NCI-H2029 treated with DMSO at 0.1 percent for 48 hours (cell line): Measurements from ENCODE around the gene DNASE2B.
"Not testable (repeated sequence)": the region's sequence is repeated elsewhere in the genome, so short reads cannot be mapped to it uniquely, and the experiment has no call there.

Experiments used
- DNase-seq: peaks from one replicate; lab custom pipeline; 2025; lab: John Stamatoyannopoulos, UW

Gene DNASE2B

DNA sequence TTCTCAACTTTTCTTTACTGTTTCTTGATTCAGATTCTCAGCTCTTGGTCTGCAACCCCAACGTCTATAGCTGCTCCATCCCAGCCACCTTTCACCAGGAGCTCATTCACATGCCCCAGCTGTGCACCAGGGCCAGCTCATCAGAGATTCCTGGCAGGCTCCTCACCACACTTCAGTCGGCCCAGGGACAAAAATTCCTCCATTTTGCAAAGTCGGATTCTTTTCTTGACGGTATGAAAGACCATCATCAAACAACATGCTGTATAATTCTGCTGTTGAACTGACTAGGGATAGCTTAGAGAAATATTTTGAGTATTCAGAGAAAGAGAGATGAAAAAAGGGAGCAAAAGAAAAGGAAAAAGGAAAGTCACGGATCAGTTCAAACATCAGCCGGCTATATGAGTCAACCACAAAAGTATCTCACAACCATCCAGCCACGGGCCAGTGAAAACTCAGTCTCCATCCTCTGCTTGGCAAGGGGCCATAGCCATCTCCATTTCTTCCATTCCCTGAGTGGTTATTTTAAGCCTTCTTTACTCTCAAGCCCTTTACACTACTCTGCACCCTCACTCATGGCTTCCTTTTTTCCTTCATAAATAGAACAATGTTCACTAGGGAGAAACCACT lies 14.1 kb downstream of the DNASE2B start:
- no peak for DNase-seq

DNA sequence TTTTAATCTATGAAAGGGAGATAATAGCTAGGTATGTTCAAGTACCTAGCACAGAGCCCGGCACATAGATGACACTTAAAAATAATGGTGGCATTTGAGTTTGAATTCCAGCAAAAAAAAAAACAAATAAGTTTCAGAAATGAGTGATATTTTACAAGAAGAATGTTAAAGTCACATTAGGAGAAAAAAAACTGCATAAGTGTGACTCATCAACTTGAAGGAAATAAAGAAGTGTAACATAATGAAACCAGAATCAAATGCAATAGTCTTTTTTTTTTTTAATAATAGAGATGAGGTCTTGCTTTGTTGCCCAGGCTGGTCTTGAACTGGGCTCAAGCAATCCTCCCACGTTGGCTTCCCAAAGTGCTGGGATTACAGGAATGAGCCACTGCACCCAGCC lies 17.1 kb downstream of the DNASE2B start:
- no peak for DNase-seq

DNA sequence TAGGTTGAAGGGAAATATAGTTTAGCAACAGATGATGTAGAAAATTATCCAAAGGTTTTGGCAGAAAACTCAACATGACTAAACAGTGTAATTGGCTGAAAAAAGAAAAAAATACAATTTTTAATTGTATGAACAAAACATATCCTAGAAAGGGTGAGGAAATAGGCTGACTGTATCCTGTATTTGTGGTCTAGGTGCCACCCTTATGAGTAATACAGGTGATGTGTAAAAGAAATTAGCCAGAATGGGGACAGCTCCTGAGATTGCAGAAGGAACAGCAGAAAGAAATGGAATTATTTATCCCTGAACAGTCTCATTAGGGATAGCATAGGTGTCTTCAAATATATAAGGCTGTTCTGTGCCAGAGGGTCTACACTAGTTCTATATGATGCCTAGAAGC lies 24.6 kb downstream of the DNASE2B start:
- no peak for DNase-seq

DNA sequence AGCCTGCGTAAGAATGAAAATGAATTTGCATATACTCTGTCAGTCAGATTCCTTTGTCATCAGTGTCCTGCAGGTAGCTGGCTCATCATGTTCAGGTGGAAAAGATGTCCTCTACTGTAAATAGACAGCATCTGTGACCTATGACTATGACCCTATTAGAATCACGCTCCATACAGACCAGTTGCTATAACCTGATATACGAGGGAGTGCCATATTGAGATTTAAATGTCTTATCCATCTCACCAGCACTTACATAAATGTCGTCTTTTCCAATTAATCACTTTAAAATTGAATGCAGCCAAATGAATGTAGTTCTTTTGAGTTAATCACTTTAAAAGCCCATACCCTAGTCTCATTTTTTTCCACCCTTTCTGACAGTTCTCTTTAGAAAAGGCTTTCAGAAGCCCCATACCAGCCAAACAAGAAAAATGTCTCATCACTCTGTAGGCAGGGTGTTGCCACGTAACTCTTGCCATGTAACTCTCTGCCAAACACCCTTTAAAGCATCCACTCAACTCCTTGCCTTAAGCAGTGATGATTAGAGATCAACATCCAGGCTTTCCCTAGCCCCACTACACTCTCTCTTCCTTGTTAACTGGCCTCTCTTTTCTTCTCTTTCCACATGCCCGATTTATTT lies 26.3 kb downstream of the DNASE2B start:
- DNase-seq: no peak

DNA sequence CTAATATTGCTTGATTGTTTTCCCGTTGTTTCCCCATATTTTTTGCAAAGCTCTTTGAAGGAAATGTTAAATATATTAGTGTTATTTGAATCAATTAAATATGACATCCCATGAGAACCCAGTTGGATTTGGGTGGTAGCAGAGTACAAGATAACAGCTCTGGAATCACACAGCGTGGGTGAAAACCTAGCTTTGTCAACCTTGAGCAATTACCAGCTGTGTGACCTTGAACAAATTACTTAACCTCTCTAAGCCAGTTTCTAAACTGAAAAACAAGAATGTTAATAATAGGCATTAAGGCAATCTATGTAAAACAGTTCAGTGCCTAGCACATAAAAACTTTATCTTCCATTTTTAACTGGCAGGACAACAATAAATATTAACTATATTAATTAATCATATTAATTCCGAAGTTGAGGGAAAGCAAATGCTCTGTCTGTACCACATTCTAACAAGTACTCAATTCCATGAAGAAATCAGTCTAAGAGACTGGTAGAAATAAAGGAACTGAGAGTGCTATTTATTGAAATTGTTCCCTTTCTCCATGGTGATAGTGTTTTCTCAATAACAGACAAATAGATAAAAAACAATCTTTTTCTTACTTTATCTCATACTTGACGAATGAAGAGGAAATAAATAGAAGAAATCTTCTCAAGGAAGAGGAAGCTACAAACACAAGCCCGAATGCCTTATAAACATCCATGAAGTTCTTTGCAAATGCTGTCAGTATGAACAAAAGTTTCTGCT lies 27.0 kb downstream of the DNASE2B start:
- no peak for DNase-seq

DNA sequence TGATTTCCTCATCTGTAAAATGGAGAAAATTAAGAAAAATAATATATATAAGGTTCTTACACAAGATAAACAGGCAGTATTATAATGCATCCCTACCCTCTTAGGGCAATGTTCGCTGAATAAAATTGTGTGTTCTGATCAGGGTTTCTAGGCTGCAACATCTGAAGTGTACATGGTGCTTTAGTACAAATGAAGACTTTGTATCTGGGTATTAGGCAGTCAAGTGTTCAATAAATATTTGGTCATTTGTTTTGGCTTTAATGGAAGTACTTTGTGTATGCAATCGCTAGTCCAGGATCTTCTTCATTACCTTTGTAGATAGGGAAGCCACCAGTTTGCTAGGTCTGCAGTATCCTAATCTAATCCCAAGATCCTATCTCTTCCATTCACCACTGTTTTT lies 28.1 kb downstream of the DNASE2B start:
- DNase-seq: peak; percentile 55

DNA sequence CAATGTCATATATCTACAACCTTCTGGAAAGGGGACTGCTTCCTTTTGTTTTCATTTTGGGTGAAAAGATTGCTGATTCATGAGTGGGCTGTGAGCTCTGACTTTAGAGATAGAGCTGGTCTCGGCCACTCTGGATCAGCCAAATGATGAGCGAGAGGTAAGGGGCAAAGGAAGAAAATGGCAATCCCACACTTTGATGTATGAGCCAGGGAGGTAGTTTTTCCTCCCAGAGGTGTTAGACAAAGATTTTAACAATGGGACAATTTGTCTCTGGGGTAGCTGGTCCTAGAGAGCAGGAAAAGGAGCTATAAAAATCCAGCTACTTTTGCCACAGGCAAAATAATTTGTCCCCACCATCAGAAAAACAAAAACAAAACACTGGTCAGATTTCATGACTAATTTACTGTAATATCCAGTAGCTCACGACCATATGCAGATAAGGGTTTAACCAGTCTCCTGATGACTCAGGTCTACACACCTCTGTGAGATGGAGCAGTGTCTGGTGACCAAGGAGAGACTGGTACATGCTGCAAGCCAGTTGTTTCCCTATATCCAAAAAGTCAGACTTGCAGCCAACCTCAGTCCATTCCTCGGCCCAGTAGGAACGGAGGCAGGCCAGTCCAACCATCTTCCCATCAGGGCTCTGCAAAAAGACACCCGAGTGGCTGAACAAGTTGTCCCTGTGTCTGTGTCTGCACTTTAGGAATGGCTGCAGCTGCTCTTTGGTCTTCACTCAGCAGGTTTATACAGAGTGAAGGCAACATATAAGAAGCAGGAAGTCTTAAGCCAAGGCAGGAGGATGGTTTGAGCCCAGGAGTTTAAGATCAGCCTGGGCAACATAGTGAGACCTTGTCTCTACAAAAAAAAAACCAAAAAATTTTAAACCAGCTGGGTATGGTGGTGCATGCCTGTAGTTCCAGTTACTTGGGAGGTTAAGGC lies 29.2 kb downstream of the DNASE2B start:
- no peak for DNase-seq

DNA sequence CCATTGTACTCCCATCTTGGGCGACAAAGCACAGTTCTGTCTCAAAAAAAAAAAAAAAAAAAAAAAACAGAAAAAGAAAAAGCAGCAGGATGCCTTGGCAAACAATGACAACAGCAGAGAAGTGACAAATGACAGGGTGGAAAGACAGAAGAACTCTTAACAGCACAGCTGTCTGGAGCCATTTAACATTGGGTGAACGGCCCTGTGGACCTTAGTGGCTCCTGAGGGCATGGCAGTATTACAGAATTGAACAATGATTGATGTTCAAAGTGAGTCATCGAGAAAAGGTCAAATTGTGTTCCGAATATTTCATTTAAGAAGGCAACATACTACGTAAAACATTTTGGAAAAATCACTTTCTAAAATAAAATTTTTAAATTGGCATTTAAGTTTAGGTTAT lies 30.0 kb downstream of the DNASE2B start:
- DNase-seq: no peak

DNA sequence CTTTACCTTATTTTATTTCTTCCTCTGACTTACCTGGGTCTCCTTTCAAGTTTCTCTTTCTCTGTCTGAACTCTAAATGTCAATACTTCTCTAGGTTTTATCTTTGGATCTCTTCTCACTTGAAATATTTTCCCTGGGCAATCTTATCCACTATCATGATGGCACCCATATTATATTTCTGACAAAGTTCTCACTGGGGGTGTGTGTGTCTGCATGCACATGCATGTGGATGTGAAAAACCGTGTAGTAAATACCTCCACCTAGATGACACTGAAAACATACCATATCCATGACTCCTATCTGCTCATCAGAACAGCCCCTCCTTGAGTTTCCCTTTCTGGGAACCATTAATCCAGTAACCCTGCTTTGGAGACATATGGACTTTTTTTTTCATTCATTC lies 30.9 kb downstream of the DNASE2B start:
- DNase-seq: no peak

DNA sequence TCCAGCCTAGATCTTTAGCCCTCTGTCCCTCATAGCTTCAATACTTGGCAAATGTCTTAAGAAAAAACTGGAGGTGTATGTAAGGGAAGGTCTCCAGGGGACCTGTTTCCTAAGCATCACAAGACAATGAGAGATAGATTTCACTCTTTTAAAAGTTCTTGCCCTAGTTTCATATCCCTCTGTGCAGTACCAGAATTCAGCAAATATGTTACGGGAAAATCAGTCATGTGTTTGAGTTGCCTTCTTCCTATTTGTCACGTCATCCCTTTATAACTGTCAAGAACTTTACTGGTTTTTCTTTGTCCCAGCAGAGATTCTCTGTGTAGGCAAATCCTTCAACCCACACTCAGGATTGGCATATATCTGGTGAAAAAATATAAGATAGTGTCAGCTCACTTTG lies 32.3 kb downstream of the DNASE2B start:
- no peak for DNase-seq

DNA sequence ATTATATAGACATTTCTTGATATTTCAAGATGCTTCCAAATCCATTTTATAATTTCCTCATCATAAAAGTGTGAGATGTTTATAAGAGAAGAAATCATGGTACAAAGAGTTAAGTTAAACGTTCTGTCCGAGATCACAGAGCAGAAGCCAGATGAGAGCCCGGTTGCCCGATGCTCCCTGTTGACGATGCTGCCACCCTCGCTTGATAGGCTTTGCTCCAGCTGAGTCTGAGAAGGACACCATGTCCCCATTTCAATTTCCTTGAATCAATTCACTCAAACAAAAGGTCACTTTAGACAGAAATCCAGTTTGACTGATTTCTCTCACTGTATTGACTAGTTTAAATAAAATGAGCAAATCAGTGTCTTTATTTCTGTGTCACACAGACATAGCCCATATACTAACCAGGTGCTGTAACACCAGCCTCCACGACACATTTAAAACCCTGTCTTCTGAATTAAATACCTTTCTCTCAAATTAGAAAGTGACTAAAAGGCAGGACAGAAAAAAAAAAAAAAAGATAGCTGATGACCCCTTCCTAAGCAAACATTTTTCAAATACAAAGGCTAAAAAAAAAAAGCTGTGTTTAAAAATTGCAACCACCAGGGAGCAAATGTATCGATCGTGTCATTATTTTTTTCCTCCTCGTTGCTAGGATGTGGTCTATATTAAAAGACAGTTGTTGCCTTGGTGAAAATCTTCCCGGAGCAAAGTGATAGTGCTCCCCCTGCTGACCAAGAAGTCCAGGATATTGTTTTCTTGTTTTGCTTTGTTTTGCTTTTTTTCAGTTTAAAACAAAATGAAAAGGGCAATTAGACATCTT lies 35.2 kb downstream of the DNASE2B start:
- peak; percentile 91 for DNase-seq

DNA sequence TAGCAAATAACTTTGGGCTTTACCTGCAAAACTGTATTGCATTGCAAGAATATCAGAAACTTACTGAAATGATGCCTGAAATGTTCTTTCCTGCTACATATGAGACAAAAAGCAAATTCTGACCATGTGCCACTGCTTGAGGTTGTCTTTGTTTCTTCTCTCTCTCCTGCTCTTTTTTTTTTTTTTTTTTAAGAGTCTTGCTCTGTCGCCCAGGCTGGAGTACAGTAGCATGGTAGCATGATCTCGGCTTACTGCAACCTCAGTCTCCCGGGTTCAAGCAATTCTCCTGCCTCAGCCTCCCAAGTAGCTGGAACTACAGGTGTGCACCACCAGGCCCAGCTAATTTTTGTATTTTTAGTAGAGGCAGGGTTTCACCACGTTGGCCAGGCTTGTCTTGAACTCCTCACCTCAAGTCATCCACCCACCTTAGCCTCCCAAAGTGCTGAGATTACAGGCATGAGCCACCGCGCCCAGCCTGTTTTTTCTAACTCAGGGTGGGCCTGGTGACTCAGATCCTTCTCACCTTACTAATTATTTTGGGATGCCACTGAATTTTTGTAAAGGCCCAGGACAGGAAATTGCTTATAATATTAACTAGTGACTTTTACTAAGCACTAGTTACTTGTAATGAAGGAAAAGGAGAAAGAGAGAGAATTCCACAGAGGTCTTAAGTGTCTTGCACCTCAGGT lies 35.9 kb downstream of the DNASE2B start:
- DNase-seq: no peak

DNA sequence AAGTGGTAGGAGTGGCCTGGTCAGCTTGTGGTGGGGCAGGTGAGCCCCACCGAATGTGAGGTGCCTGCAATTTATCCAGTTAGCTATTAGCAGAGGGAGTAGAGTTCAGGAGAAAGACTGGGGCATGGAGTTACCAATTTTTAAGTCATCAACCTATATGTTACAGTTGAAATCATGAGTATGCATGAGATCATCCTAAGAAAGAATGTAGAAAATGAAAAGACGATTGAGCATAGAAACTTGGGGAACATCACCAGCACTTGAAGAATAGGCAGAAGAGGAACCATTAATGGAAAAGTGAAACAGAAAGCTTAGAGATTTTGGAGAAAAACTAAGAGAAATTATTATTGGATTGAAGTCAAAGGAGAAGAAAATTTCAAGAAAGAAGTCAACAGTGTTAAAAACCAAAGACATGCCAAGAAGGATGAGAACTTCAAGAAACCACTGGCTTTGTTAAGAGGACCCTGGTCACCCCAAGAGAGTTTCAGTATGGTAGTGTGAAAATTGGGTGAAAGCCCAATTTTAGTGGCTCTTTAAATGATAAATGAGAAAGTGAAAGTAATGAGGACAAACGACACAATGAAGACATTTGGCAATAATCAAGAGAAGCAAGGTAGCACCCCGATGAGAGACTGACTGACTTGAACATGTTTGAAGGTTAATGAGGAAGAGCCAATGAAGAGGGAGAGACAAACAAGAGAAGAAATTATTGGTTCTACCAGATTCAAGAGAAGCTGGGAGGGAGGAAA lies 36.7 kb downstream of the DNASE2B start:
- DNase-seq: no peak

DNA sequence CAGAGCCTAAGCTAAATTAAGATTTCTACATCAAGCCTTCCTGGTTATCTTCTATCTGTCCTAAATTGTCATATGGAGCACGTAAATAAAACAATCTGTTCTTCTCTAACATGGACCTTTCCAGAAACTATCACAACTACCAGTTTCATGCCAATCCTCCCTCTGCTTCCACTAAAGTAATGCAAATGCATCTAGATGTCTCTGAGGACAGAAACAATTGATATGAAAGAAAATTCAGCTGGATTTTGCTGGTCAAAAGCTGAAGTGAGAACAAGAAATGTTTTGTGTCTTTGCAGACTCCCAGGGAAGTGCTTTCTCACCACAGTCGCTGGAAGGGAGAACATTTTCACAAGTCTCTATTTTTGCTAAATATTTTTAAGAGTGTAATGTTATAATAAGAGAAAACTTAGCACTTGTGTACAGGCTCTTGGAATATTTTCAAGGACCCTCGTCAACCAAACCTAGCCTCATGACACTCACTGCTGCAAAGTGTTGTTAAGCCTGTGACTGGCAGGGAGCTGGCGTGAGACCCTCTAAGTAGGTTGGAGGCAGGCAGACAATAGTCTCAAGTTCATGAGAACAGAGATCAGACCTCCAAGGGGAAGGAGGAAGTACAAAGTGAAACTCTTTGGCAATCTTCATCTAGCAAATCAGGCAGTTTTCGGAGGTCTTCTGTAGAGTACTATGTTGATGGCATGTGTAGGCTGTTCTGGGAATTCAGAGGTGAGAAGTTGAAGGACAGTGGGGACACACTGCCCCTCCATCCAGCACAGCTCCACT lies 38.8 kb downstream of the DNASE2B start:
- DNase-seq: no peak

DNA sequence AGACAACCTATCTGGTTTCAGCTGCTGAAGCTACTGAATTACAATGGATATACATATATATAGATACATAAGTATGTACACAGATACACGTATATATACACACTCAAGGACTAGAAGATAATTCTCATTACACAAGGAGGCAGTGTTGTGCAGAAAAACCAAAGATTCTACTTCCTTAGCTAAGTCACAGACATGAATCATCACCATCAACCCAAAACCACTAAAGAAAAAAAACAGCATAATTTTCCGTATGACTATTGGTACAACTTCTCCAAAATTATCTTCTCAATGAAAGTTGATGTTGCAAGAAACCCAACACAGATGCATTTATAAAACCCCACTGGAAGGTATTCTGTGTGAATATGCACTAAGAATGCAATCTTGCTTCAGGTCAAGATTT lies 44.0 kb downstream of the DNASE2B start:
- DNase-seq: no peak

DNA sequence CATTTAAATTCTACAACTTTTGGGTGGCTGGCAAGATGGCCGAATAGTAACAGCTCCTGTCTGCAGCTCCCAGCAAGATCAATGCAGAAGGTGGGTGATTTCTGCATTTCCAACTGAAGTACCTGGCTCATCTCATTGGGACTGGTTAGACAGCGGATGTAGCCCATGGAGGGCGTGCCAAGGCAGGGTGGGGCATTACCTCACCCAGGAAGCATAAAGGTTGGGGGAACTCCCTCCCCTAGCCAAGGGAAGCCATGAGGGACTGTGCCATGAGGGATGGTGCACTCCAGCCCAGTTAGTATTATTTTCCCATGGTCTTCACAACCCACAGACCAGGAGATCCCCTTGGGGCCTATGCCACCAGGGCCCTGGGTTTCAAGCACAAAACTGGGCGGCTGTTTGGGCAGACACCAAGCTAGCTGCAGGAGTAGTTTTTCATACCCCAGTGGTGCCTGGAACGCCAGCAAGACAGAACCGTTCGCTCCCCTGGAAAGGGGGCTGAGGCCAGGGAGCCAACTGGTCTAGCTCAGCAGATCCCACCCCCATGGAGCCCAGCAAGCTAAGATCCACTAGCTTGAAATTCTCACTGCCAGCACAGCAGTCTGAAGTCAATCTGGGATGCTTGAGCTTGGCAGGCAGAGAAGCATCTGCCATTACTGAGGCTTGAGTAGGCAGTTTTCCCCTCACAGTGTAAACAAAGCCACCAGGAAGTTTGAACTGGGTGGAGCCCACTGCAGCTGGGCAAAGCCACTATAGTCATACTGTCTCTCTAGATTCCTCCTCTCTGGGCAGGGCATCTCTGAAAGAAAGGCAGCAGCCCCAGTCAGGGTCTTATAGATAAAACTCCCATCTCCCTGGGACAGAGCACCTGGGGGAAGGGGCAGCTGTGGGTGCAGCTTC lies 44.7 kb downstream of the DNASE2B start:
- peak; percentile 16 for DNase-seq

DNA sequence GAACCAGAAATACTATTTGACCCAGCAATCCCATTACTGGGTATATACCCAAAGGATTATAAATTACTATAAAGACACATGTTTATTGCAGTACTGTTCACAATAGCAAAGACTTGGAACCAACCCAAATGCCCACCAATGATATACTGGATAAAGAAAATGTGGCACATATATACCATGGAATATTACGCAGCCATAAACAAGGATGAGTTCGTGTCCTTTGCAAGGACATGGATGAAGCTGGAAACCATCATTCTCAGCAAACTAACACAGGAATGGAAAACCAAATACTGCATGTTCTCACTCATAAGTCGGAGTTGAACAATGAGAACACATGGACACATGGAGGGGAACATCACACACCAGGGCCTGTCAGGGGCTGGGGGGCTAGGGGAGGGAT lies 50.4 kb downstream of the DNASE2B start:
- not testable (repeated sequence) for DNase-seq

DNA sequence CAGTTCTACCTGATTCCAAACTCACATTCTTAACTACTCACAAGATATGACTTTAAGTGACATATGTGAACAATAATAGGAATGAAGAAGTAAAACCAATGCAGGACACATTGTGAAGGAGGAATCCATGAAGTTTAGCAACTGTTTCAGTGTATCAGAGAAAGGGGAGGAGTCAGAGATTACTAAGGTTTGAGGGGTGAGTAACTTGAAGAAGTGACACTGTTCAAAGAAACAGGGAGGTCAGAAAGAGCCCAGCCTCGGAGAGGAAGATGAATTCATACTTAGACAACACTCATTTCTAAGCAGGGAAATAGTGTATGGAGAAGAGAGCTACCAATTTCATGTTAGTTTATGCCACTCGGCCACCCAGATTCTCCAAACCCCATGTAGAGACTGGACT lies 52.6 kb downstream of the DNASE2B start:
- DNase-seq: no peak
